ENCODE results near the gene TDRD1.

- TF ChIP-seq POLR2A (IDR thresholded peaks at IDR 0.05) (no peak), CTCF (IDR thresholded peaks at IDR 0.05) (no peak)
Measured at GRCh38 chr10:114163062-114163461, 16.1 kb upstream of the TDRD1 start.

Measured in esophagus squamous epithelium (tissue), 4 donors.